ENCODE data around the gene TMTC2.
"Not testable (repeated sequence)": the region's sequence is repeated elsewhere in the genome, so short reads cannot be mapped to it uniquely, and the experiment has no call there.

Gene TMTC2

GRCh38 chr12:82797480-82797879, 110.8 kb downstream of the TMTC2 start:
- DNase-seq = no peak

- DNase-seq = no peak
These were observed 113.5 kb downstream of the TMTC2 start for GRCh38 chr12:82800185-82800584.

GRCh38 chr12:82801951-82802610, 115.4 kb downstream of the TMTC2 start:
- DNase-seq = no peak

- no peak for DNase-seq
These were observed 116.5 kb downstream of the TMTC2 start for GRCh38 chr12:82803201-82803600.

- no peak for DNase-seq
These were observed 117.9 kb downstream of the TMTC2 start for GRCh38 chr12:82804601-82805000.

- not testable (repeated sequence) for DNase-seq
These were observed 118.3 kb downstream of the TMTC2 start for GRCh38 chr12:82805004-82805403.

GRCh38 chr12:82805812-82806497, 119.2 kb downstream of the TMTC2 start:
- no peak for DNase-seq

GRCh38 chr12:82807132-82807737, 120.5 kb downstream of the TMTC2 start:
- no peak for DNase-seq

GRCh38 chr12:82810568-82810967, 123.9 kb downstream of the TMTC2 start:
- no peak for DNase-seq

- no peak for DNase-seq
These were observed 130.7 kb downstream of the TMTC2 start for GRCh38 chr12:82817368-82817767.

- DNase-seq = no peak
These were observed 131.7 kb downstream of the TMTC2 start for GRCh38 chr12:82818271-82819035.

GRCh38 chr12:82826505-82826904, 139.8 kb downstream of the TMTC2 start:
- DNase-seq = no peak

GRCh38 chr12:82832096-82832495, 145.4 kb downstream of the TMTC2 start:
- DNase-seq = peak; percentile 47

GRCh38 chr12:82832981-82833380, 146.3 kb downstream of the TMTC2 start:
- no peak for DNase-seq

- DNase-seq = no peak
These were observed 146.8 kb downstream of the TMTC2 start for GRCh38 chr12:82833481-82833880.

- no peak for DNase-seq
These were observed 148.5 kb downstream of the TMTC2 start for GRCh38 chr12:82835217-82835616.

- DNase-seq = no peak
These were observed 151.4 kb downstream of the TMTC2 start for GRCh38 chr12:82838131-82838551.

GRCh38 chr12:82838827-82839226, 152.1 kb downstream of the TMTC2 start:
- DNase-seq = no peak

GRCh38 chr12:82839796-82840195, 153.1 kb downstream of the TMTC2 start:
- no peak for DNase-seq

GRCh38 chr12:82841487-82841904, 154.8 kb downstream of the TMTC2 start:
- no peak for DNase-seq

GRCh38 chr12:82842480-82842879, 155.8 kb downstream of the TMTC2 start:
- no peak for DNase-seq

- not testable (repeated sequence) for DNase-seq
These were observed 158.4 kb downstream of the TMTC2 start for GRCh38 chr12:82845076-82845475.

- no peak for DNase-seq
These were observed 162.1 kb downstream of the TMTC2 start for GRCh38 chr12:82848845-82849244.
